Effector CD4-positive, alpha-beta T cell (primary cell): ENCODE measurements around the gene NSUN6.

Source experiments
- DNase-seq: peaks from one replicate; pipeline ENCODE4 v3.0.0-alpha.2; 2020

NSUN6 gene

DNA sequence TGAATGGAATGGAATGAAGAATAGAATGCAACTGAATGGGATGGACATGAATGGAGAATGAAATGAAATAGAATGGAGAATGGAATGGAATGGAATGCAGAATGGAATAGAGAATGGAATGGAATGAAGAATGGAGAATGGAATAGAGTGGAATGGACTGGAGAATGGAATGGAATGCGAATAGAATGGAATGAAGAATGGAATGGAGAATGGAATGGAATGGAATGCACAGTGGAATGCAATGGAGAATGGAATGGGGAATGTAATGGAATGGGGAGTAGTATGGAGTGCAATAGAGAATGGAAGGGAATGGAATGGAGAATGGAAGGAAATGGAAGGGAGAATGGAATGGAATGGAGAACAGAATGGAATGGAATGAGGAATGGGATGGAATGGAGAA is 93.4 kb downstream of the NSUN6 start:
- no peak for DNase-seq

DNA sequence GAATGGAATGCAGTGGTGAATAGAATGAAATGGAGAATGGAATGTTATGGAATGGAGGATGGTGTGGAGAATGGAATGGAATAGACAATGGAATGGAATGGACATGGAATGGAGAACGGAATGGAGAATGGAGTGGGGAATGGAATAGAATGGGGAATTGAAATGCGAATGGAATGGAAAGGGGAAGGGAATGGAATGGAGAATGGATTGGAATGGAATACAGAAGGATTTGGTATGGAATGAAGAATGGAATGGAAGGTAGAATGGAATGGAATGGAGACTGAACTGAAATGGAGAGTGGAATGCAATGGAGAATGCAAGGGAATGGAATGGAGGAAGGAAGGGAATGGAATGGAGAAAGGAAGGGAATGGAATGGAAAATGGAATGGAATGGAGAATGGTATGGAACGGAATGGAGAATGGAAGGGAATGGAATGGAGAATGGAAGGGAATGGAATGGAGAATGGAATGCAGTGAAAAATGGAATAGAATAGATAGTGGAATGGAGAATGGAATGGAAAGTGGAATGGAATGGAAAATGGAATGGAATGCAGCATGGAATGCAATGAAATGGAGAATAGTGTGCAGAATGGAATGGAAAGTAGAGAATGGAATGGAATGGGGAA is 94.8 kb downstream of the NSUN6 start:
- DNase-seq, result no peak

DNA sequence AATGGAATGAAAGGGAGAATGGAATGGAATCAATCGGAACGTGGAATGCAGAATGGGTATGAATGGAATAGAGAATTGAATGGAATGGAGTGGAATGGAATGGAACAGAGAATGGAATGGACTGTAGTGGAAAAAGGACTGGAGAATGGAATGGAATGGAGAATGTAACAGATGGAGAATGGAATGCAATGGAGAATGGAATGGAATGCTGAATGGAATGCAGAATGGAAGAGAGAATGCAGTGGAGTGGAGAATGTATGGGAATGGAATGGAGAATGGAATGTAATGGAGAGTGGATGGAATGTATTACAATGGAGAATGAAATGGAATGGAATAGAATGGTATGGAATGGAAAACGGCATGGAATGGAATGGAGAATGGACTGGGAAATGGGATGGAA is 96.9 kb downstream of the NSUN6 start:
- DNase-seq, result no peak

DNA sequence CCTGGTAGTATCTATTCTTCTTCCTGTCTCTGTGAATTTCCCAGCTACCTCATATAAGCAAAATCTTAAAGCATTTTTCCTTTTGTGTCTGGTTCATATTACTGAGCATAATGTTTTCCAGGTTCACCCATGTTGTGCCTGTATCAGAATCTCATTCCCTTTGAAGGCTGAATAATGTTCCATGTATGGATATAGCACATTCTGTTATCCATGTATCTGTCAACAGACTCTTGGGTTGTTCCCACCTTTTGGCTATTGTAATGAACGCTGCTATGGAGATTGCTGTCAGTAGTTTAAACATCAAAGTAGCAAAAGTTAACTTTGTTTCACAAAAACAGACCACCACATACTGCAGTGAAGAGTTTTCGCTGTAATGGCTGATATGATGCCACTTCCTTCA is 99.9 kb downstream of the NSUN6 start:
- no peak for DNase-seq

DNA sequence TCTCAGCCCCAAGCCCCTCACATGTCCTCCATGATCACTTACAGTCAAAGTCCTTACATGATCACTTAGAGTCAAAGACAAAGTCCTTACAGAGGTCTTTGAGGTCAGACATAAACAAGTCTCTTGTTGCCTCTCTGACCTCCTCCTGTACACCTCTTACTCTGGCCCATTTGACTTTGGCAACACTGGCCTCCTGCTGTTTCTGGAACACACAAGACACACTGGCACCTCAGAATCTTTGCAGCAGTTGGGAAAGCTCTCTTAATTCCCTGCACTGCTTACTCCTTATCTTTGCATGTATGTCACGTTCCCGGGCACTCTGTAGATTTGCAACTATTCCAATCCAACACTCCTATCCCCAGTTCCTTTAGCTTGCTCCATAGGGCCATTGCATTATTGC is 102.3 kb downstream of the NSUN6 start:
- DNase-seq, result no peak

DNA sequence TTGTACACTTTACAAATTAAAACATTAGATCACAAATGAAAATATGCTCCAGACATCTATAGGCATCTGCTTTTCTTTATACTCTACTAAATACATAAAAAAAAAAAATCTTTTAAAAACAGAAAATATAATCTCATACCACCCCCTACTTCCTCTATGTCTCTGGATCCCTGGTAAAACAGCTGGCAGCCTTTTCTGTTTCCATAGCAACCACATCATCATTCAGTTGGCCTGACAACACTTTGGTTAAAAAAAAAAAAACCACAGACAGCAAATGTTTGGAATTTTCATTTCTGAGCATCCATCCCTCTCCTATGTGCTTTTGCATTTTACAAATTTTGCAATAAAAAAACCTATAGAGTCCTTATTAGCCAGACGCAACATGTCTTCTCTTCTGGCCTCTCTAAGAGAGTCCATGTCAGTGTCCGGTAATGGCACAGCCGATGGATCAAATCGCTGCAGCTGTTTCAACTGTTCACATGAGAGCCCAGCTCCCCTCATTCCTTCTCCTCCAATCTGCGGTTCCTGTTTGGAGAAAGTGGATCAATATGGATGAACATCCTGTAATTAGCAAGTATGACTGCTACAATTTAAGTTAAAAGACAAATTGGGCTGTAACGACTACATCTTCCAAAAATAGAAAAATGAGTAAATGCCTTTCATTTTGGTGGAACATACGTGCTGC is 105.6 kb downstream of the NSUN6 start:
- DNase-seq, result no peak

DNA sequence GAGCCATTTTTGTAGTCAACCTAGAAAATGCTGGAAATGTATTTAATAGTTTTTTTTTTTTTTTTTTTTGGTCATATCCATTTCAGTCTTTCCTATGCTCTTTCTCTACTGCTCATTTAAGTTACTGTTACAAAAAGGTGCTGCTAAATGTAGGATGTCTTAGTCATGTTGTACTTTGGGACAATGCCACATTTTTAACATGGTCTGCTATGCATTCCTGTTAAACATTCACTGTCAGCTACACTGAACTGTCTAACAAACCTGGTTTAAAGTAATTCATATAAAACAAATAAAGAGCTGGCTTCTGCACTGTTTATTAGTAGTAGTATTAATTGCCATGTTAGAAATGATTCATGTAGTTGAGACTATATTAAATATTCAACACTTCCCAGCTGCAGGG is 108.6 kb downstream of the NSUN6 start:
- DNase-seq, result no peak

DNA sequence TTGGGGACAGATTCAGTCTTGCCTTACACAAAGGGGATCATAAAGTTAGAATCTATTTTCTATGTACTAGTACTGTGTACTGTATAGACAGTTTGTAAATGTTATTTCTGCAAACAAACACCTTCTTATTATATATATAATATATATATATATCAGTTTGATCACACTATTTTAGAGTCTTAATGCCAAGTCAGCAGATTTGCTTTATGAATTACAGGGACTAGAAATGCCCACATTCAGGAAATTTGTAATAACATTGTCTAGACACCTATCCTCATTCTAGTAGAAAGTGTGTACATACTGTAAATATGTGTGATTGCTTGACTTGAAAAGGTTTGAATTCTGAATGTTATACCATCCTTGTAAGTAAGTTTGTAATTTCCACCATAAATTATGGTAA is 111.2 kb downstream of the NSUN6 start:
- no peak for DNase-seq

DNA sequence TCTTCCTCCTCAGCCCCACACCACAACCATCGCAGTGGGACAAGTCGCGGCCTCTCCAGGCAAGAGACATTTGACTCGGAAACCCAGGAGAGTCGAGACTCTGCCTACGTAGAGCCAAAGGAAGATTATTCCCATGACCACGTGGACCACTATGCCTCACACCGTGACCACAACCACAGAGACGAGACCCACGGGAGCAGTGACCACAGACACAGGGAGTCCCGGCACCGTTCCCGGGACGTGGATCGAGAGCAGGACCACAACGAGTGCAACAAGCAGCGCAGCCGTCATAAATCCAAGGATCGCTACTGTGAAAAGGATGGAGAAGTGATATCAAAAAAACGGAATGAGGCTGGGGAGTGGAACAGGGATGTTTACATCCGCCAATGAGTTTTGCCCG is 112.1 kb downstream of the NSUN6 start:
- DNase-seq, result no peak

DNA sequence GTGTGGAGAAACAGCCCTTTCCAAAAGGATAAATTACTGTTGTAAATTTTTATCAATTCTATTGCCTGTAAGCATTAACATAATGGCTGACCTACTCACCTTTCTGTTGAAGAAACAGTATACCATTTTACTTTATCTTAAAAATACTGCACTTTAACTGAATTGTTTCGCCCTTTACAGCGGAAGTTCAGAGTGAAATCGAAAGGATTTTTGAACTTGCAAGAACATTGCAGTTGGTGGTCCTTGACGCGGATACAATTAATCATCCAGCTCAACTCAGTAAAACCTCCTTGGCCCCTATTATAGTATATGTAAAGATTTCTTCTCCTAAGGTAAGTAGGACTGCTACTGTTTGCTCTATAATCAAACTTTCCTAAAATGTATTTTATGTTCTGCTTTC is 117.5 kb downstream of the NSUN6 start:
- no peak for DNase-seq

DNA sequence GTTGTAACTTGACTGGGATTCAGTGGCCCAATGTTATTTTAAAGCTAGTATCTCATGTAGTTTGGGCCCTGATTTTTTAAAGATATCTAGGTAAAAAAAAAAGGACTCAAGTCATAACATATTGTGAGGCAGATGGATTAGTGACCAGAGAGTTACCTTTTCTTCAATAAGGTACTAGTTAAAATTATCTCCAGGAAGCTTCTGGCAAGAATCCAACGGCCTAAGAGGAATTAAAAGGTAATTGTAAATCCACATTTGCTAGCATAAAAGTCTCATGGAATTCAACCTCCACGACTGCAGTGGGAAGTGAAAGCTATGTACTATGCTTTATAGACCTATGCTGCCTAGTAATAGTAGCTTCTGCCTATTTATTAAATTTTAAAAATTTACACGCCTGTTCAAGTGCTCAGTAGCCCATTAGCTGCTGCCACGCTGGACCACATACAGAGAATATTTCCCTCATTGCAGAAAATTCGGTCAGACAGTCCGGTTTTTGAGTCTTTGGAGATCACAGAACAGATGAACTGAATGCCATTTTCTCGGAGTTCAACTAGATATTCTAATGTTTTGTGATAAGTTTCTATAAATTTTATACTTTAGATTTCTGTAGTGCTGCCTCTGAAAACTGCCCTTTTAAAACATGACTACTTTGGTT is 118.4 kb downstream of the NSUN6 start:
- no peak for DNase-seq

DNA sequence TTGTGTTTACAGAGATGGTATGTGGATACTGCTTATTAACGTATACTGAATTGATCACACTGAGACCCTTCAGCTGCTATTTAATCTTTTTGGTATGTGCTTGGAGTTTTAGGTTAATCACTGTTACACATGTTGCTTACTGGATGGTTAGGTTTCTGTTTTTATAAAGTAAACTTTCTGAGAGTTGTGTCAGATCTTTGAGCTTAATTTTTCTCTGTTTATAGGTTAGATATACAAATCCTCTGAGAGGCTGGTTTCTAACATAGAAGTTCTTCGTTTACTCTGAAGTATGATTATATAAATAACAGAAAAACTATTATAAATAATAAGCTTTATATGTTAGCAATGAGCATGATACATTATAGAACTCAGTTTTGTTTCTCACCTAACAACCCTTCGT is 123.1 kb downstream of the NSUN6 start:
- DNase-seq, result no peak

DNA sequence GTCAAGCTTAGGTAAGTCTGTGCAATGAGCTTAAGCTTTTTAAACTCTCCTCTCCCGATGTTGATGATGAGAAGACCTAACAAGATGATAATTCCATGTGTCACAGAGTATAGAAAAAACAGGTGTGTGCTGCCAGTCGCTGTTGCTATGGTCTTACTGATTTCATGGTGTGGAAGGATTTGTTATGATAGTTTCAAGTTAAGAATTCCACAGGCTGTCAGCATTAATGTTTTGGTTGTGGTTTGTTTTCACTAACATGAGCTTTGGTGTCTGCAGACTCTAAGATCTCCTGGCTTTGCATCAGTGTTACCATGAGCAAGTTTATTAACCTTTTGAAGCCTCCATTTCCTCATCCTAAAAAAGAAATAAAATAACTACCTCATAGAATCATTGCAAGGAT is 123.7 kb downstream of the NSUN6 start:
- no peak for DNase-seq

DNA sequence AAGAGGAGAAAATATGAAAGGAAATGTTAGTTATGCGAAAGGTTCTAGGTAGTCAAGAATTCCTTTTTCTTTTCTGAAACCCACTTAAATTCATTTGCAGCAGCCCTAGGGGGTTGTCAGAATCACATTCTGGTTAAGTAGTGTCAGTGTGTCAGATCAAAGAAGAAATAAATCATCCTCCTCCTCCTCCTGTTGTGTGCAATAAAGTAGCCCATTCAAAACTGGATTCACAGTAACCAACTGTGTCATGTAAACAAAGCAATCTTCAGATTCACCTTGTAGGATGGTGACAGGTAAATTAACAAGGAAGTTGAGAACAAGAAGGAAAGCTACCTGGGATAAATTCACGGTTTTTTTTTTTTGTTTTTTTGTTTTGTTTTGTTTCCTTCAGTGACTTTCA is 127.5 kb downstream of the NSUN6 start:
- no peak for DNase-seq

DNA sequence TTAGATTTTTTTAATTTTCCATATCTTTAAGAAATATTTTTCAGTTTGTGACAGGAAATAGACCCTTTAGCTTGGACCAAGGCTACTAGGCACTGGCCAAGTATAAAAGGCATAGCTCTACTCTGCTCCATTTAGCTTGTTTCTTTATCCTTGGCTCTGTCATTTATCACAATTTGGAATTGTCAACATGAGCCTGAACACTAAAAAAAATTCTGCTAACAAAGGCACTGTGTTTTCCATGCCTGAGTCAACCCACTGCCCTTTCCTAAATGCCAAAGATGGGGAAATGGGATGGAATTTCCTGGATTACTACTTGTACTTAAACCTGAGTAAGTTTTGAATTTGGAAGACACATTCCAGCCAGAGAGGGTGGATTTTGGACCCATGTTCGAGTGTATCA is 128.4 kb downstream of the NSUN6 start:
- no peak for DNase-seq

DNA sequence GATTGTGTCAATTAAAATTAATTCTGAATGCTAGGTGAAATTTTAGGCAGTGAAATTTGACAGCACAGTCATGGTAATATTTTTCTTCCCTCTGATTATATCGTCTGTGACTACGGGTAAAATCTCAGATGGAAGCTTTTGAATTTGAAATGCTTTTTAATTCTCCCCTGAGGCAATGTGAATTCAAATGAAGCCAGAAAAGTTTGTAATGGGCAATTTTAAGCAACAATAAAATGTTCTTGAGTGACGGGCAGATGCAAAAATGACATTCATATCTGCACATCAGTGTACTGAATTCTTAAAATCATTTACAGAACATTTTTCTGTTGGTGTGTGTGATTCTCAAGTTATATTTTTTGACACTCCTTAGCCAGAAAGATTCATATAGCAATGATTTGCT is 134.5 kb downstream of the NSUN6 start:
- no peak for DNase-seq

DNA sequence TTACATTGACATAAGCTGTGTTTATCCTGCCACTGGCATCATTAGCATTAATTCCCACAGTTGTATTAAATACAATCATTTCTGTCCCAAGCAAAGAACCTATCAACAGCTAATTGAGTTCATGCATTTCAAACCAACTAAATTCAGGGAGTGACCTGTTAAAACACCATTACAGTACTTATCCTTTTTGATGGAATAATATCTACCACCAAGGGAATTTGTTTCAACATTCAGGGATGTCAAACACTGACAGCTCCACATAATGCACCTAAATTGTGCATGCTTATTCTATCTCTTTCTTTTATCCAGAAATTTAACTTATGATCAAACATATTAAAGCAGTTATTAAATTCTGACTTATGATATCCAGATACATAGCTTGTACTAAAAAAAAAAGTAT is 136.8 kb downstream of the NSUN6 start:
- DNase-seq, result no peak

DNA sequence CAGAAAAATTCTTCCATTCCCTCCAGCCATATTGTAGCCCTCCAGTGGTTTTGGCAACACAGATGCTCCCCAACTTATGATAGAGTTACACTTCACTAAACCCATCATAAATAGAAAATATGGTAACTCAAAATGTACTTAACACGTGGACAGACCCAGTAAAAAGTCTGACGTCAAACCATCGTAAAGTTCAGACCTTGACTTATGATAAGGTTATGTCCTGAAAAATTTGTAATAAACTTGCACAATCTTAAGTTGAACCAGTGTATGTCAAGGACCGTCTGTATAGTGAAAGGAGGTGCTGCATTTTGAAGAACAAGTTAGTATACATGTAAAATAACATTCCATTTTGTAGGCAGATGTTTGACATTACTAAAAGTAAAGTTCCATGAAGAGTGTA is 142.8 kb downstream of the NSUN6 start:
- DNase-seq, result no peak

DNA sequence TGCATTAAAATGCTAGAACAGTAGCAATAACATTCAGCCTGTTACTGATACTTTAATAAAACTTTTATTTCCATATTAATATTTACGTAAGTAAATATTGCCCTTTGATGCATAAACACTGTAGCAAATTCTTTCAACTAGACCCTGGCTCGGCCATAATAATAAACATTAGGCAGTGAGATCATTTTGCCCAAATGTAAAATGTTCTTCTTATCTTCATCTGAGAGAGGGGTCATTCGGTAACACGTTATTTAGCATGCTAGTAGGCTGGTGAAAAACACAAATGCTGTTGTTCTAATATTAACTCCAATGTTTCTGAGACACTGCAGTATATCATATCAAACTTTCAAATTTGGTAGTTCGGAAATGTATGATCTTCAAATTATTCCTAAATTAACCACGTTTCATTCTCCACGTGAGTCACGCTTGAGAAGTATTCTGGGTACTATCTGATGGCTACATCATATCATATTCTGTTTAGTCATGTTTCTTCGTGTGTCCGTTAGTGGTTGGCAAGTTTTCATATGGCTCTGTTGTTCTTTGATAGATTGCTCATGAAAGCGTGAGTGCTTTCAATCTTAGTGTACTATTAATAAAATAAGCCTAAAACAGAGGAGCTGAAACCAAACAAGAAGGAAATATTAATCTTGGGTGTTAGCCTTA is 145.8 kb downstream of the NSUN6 start:
- DNase-seq, result no peak

DNA sequence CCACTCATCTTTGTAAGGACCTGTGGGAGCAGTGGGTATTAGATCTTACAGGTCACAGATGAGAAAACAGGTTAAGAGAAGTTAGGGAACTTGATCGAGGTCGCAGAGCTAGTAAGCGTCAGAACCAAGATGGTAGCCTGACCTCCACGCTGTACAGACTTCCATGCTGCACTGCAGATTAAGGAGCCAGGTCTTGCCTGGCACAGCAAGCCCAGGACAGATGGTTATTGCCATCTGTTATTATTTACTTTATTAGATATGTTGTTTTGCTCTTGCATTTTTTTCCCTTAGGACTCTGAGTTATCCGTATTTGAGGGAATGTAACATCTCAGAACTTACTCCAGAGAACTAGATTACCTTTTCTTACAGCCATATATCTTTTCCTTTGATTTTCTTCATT is 147.2 kb downstream of the NSUN6 start:
- no peak for DNase-seq

DNA sequence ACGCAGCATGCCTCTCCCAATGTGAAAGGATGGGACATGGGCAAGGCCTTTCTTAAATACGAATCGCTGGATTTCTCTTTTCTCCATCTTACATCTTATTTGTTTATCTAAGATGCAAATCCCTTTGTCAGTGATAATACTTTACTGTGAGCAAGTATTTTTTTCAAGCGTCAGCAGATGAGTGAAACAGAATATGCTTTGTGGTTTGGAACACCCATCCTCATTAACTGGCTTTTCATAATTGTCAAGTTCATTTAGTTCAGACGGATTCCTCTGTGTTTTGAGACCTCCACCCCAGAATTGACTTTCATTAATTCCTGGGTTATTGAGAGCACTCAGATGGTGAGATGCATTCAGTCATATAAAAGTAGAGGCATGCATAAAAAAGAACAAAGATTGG is 149.8 kb downstream of the NSUN6 start:
- DNase-seq, result no peak

DNA sequence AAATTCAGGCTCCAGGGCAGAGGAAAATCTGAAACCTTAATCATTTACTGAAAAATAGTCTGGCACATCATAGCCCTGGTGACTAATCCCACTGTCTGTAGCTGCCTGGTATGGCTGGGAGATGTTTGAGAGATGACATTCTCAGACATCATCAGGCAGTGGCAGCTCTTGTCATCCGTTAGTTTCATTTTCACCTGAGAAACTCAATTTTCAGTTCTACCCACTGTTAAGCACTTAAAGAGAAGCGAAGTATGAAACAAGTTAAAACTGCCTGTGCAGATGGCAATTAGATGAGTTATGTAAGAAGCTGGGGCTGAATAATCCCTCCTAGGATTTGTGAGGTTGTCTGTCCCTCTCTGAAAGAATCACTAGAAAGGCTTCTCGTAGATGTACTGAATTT is 150.2 kb downstream of the NSUN6 start:
- no peak for DNase-seq

DNA sequence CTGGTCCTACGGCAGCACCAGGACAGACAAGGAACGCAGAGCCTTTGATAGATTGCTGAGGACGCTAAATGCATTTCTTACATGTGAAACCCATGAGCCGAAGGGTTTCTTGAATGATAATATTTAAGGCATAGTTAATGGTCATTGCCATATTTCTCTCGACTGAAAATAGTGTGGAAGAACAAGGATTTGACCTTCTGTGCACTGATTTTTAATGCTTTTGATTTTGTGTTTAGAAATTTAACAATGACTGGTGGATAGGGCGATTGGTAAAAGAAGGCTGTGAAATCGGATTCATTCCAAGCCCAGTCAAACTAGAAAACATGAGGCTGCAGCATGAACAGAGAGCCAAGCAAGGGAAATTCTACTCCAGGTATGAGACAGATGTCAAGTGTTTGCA is 150.8 kb downstream of the NSUN6 start:
- DNase-seq, result no peak

DNA sequence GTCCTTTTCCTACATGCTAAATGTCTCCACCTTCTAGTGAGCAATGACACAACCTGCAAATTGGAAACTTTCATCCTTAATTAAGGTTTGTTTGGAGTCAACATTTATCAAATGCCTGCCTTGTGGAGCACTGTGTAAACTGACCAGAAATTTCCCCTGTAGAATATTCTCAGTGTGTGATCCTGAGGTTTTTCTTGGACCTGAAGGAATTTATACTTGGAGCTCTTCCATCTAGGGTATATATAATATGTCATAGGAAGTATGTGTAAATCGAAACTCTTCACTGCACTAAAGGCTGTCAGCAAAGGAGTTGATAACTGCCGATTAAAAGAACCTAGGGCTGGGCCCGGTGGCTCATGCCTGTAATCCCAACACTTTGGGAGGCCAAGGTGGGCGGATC is 152.4 kb downstream of the NSUN6 start:
- no peak for DNase-seq
